ENCODE data around the gene FCHSD1. TPM values are rescaled to one million over a fixed set of nuclear protein-coding genes. Genes with fewer than 3 reads are reported as not detected.

The FCHSD1 gene
- total RNA-seq, 1 donor from 2014 or later = 1.7 TPM

DNA sequence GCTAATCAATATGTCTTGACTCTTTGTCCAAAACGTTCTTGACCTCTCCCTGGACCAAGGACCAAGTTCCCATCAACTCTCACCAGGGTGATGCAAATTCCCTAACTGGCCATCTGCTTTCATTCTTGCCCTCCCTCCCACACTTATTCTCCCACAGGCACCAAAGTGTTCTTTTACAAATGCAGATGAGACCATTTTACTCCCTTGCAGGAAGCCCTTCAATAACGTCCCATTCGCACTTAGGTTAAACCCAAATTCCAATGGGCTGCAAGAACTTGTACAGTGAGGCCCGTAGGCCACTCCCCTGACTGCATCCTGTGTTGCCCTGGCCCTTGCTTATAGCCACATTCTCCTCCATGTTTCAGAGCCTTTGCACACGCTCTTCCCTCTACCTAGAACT is 23.5 kb upstream of the FCHSD1 start:
- DNase-seq (ENCODE audit: low spot score) (no peak), ATAC-seq (no peak)

DNA sequence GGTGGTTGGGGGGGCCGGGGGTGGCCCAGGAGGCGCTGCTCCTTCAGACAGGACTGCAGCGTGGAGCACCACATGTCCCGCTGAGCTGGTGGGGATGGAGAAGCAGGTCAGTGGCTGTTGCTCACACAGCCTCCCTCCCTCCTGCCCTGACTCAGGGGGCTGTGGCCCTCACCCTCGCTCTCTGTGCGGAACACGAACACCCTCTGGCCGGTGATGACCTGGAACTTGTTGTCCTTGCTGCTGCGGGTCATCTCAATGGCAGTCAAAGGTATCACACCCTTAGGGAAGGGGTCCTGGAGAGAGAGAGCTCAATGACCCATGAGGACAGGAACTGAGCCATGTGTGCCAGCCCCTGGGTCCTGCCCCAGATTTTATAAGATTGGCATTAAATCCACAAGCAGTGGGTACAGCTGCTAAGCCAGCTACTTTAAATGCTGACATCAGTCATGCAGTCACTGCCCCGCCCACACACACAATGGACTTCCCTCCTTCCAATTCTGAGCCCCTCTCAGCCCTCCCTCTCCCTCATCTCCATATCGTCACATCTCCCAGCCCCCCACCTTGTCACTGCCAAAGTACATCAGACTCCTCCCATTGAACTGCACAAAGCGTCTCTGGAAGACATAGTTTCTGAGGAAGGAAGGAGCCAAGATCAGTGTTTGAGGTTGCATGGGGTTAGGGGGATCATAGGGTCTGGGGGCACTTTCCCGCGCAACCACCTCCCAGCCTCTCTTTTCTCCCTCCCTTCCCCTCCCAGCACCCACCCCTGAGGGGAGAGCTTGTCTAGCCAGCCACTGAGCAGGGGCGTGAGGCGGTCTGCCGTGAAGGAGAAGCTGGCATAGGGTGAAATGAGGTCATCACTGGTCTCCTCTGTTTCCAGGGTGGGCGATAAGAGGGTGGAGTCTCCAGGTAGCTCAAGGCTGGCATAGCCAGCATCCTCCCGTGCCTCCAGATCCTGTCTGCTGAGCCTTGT is 21.9 kb upstream of the FCHSD1 start:
- ATAC-seq (no peak), DNase-seq (ENCODE audit: low spot score) (no peak)

DNA sequence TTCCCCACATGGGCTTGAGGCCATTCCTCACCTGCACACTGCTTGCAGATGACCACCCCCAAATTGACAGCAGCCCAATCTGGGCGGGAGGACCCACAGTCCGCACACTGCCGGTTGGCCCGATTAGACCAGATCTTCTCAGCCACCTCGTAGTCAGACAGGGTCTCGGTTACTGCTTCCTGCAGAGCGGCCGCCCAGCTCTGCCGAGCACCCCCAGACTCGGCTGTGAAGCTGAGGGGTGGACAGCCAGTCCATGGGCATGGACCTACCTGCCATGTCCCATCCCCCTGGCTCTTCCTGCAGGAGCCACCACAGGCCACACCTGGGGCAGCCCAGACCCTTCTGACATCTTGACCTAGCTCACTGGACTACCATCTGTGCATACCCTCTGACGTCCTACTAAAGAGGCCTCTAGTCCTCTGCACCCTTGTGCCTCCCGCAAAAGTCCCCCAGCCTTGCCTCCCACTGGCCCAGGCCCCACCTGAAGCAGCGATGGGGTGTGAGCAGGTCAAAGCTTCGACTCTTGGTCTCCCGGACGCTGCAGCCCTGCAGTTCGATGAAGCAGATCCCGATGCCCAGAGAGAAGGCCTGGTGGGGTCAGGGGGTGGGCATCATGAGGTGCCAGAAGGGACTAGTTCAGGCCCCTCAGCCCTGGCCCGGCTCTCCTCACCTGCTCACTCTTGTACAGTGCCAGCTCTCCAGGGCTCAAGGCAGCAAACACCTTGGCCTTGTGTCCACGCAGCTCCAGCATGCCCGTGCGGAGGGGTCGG is 21.0 kb upstream of the FCHSD1 start:
- ATAC-seq (no peak), DNase-seq (ENCODE audit: low spot score) (no peak)

DNA sequence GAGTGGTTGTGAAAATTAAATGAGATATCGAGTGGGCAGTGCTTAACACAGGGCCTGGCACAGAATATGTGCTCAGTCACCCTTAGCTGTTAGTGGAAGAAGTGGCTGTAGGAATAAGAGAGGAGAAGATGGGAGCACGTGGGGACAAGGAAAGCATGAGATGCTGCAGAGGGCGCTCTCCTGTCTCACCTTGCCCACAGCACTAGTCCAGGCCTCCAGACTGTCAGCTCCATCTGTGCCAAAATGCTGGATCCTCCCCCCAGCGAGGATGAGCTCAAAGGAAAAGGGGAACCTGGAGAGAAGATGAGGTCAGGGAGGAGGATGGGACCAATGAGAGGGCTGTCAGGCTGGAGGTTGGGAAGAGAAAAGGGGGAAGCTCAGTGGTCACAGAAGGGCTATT is 18.3 kb upstream of the FCHSD1 start:
- ATAC-seq = no peak
- no peak for DNase-seq (ENCODE audit: low spot score)

DNA sequence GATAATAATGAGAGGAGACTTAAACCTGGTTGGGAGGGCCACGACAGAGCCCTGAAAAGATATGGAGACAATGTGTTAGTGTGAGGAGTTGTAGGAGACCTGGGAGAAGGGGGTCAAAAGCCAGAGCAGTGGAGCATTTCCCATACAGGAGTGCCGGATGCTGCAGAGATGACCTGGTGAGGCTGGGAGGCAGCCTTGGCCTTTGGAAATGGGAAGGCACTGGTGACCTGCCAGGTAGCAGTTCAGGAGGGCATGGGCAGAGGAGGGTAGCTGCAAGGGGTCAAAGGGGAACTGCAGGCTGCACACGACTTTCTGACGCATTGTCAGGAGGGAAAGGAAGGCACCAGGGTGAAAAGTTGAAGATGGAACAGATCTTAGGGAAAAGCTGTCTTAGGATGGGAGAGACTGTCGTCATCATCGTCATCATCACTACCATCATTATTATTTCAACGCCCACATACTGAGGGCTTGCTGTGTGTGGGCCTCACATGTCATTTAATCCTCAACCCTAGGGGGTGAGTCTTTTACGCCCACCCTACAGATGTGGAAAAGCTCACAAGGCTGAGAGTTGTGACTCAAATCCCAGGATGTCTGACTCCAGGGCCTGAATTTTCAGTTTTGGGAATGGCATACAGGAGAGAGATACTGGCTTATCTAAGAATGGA is 17.5 kb upstream of the FCHSD1 start:
- peak; percentile 89 for ATAC-seq
- DNase-seq (ENCODE audit: low spot score) = peak; percentile 87

DNA sequence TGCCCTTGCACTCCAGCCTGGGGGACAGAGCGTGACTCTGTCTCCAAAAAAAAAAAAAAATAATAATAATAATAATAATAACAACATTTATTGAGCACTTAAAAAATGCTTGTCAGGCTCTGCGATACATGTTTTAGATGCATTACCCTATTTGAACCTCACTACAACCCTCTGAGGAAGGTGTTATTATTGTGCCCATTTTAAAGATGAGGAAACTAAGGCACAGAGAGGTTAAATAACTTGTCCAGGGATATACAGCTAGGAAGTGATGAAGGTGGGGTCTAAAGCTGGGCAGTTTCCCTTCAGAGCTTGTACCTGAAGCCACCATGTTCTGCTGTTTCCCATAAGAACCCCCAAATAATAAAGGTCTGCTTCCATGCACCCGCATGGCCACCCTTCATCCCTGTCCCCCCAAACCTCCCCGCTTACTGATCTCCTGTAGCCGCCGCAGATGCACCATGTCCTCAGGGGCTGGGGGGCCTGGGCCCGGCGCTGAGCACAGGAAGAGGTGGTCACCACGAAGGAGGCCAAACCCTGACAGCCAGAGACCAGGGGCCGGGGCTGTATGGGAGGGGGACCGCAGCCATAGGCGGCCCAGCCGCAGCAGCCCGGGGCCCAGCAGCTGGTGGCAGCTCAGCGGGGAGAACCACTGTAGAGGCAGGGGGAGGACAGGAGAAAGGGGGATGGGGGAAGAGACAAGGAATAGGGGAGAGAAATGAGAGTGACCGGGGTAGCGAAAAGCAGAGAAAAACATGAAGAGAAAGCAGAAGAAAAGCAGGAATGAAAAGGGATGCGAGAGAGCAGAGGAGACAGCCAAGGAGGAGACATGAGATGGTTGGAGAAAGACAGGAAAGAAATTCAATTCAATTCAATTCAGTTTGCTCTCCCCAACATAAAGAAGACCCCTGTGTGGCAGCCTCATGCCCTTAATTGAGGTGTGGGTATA is 15.1 kb upstream of the FCHSD1 start:
- ATAC-seq (no peak), DNase-seq (ENCODE audit: low spot score) (no peak)

DNA sequence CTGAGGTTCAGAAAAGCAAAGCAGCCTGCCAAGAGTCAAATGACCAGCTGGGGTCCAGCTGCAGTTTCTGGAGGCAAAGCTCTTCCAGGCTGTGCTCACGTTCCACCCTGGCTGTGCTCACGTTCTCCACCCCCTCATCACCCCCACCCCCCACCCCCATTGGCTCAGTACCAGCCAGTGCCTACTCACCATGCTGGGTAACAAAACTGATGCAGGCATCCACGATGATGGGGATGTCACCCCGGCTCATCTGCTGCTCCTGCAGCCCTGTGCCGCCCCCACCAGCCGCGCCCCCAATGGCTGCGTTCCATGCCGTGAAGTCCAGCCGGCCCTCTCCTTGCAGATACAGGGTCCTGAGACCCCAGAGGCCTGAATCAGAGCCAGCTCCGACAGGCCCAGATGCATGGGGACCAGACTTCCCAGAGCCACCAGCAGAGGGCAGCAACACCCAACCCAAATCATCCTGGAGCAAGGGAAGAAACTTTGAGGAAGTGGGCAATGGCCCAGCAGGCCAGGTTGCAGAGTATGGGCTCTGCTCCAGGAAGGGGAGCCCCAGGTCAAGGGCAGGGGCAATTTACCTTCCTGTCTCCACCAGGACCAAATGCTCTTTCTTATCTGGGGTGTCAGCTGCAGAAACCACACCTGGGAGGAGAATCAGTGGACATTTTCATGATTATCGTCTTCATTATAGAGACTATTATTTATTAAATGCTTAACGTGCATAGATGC is 13.7 kb upstream of the FCHSD1 start:
- peak; percentile 82 for DNase-seq (ENCODE audit: low spot score)
- ATAC-seq = peak; percentile 86

DNA sequence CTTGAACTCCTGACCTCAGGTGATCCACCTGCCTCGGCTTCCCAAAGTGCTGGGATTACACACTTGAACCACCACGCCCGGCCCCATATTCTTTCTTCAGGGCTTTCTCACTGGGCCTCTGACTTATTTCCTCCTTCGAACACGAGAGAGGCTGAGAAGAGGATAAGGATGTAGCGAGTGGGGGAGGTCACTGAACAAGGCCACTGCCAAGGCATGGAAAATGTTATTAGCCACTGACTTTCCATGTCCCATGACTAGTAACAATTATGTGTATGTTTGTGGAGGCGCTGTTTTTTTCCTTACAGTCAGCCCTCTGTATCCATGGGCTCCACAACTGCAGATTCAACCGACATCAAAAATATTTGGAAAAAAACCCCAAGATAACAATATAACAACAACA is 12.3 kb upstream of the FCHSD1 start:
- ATAC-seq (no peak), DNase-seq (ENCODE audit: low spot score) (no peak)

DNA sequence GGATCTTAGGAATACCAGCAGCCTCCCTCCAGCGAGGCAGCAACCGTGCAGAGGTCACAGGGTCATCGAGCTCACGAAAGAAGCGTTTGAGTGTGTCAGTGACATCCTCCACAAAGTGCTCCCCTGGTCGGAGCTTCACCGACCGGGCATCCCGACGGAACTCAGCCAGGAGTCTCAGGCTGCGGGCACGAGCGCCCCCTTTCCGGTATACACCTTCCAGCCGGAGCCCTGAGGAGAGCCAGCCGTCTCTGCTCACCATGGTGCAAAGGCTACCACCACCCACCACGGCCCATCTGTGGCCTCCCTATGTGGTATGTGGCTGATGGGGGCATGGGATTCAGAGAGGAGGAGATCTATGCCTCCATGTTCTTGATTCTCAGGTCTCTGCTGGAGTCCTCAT is 10.8 kb upstream of the FCHSD1 start:
- DNase-seq (ENCODE audit: low spot score) (no peak), ATAC-seq (no peak)

DNA sequence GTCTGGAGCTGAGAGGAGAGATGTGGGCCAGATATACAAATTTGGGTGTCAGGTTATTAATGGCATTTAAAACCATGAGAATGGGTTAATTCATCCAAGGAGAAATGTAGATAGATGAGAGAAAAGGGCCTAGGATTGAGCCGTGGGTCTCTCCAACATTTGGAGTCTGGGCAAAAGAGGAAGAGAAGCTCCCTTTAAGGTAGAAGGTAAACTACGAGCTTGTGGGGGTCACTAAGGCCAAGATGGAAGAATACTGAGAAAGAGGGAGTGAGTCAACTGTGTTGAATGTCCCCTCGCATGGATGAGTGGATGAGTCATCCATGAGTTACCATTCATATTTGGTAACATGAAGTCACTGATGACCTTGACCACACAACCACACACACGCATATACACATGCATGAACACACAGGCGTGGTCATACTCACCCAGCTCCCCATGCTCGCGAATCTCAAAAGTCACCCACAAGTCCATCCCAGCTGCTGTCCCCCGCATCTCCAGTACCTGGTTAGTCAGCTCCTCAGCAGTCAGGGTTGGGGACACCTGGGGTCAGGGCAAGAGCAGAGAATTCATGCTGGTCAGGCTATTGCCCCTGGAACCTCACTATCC is 6.8 kb upstream of the FCHSD1 start:
- DNase-seq (ENCODE audit: low spot score) = no peak
- ATAC-seq = no peak

DNA sequence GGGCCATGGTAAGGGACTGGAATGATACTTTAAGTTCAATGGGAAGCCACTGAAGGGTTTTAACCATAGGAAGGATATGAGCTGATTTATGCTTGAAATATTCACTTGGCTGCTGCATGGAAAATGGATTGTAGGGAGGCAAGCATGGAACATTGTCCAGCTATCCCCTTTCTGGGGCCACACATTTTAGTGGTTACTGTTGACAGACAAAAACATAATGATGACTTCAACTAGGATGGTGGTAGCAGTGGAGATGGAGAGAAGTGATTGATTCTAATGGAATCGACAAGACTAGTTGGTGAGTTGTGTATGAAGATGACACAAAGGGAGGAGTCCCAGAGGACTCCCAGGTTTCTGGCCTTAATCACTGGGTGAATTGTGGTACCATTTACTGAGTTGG is 6.2 kb upstream of the FCHSD1 start:
- ATAC-seq (no peak), DNase-seq (ENCODE audit: low spot score) (no peak)

DNA sequence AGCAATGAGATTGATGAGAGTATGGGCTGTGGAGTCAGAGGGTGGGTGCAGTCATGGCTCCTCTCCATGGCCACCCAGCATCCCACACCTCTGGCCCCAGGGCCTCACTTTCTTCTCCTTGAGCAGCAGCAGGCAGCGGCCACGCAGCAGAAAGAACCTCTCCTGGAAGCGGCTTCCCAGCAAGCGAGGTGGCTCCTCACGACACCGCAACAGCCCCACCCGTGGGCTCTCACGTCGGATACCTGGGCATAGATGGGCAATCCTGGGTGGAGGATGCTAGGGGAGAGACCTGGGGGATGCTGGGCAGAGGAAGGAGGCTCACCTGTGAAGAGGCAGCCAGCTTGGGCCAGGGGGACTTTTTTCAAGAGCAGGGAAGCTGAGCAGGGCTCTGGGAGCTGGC is 5.2 kb upstream of the FCHSD1 start:
- ATAC-seq (no peak), DNase-seq (ENCODE audit: low spot score) (no peak)

DNA sequence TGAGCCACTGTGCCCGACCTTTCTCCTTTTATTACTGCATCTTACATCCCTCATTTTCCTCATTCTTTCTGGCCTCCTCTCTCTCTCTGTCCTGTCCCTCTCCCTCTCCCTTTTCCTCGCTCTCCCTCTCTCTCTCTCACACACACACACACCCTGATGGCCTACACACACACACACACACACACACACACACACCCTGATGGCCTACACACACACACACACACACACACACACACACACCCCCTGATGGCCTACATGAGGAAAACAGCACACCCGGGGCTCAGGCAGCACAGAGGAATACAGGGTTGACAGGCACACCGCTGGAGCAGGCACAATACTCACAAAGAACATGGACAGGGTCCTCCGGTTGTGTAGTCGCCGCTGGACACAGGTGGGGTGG is 3.8 kb upstream of the FCHSD1 start:
- no peak for DNase-seq (ENCODE audit: low spot score)
- ATAC-seq = no peak

DNA sequence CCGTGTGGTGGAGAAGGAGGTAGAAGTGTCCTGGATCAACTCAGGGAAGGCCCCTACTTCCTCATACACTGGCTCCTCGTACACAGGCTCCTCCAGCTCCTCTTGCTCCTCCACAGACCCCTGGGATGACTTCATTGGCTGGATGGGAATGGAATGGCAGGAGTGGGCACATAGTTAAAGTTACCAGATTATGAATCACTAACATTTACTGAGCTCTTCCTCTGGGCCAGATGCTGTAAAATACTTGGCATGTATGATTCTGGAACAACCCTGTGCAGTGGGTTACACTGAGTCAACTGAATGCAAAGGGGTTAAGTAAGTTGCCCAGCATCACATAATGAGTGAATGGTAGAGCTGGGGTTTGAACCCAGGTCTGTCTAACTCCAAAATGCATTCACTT is 3.1 kb upstream of the FCHSD1 start:
- DNase-seq (ENCODE audit: low spot score) = no peak
- ATAC-seq = no peak

DNA sequence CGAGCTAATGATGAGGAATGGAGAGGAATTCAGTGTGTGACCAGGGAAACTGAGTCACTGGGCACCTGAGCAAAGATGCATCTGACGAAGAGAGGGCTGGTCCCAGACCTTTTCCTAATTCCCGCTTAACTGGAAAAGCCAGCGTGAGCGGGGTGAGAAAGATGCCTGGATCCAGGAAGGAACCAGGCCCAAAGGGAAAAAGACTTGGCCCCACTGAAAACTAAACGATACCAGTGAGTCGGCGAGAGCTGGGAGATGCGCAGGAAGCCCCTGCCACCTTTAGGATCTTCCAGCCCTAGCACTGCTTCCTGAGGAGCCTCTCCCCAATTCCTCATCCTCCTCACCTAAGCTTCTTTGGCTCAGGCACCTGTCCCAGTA is 499 bp upstream of the FCHSD1 start:
- DNase-seq (ENCODE audit: low spot score) (no peak), ATAC-seq (no peak)

DNA sequence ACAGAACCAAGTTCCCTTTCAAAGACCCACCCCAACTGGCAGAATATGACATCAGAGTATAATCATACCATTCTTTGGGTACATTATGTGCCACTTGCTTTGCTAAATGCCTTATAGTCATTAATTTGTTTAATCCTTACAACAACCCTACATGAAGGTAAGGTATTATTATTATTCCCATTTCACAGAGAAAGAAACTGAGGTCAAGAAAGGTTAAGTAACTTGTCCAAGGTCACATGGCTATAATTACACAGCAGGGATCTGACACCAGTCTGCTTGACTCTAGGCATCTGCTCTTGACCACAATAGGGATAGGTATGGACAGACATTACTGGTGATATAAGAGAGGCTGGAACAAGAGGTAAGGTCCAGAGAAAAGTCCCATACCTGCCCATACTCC is 1.2 kb downstream of the FCHSD1 start:
- DNase-seq (ENCODE audit: low spot score) (no peak), ATAC-seq (no peak)

DNA sequence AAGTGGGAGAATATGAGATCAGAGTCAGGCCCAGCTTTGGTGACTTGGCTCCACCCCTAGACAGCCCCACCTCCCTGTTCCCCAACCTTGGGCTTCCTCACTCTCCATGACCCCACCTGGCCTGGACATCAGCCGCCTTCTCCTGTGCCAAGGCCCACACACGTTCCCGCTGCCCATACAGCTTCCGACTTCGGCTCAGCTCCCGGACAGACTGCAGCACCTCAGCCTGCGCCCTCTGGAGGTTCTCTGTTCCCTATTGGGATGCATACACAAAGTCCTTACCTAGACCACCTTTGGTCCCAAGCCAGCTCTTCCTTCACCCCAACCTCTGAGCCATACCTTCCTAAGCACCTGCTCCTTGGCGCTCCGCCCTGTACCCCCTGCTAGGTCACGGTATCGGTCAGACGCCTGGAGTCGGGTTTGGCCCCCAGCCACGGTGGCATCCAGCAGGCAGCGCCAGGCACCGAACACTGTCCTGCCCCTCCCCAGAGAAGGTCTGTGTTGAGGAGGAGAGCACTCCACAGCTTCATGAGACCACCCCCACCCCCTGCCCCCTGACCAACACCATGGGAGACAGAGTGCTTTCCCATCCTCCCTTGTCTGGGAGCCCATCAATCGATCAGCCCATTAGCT is 2.0 kb downstream of the FCHSD1 start:
- ATAC-seq = no peak
- DNase-seq (ENCODE audit: low spot score) = no peak

DNA sequence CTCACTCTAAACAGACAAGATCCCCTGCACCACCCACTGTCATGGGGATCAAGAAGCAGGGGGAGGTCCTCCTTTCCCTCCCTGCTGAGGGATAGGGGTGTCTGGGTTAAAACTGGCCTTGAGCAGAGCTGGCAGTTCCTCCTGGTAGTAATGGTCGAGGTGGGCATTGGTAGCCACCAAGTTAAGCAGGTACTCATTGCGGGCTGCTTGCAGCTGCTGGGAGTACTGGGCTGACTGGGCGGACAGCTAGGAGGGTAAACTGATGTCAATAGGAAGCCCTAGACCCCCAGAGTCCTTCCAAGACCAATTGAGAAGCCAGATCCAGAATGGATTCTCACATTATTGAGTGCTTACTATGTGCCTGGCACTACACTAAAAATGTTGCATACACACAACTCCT is 3.4 kb downstream of the FCHSD1 start:
- DNase-seq (ENCODE audit: low spot score) (no peak), ATAC-seq (no peak)

DNA sequence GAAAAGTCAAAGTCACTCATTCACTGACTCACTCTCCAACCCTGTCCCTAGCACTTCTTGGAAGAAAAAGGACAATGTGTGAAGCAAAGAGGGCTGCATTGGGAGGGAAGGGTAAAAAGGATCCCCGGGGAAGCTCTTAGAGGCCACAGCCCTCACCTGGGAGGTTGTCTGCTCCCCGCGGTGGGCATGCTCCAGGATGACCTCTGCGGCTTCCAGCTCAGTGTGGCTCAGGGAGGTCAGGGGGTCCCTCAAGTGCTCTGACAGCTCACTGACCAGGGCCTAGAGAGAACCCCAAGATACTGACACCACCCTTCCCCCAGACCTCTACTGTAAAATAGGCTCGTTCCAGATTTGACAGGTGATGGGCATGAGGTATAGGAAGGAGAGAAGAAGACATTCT is 4.0 kb downstream of the FCHSD1 start:
- no peak for ATAC-seq
- DNase-seq (ENCODE audit: low spot score) = no peak
